Fibroblast of peridontal ligament (primary cell): ENCODE measurements around the gene NAPA.

Source experiments
- DNase-seq: peaks from one replicate; pipeline ENCODE4 v3.0.0-alpha.2; 2010; ENCODE audit errors: extremely low read depth

The NAPA gene

GRCh38 chr19:47458672-47459071, 56.2 kb downstream of the NAPA start:
- no peak for DNase-seq

GRCh38 chr19:47456721-47457474, 58.0 kb downstream of the NAPA start:
- DNase-seq, result no peak

GRCh38 chr19:47450478-47450877, 64.4 kb downstream of the NAPA start:
- no peak for DNase-seq

- no peak for DNase-seq
These were observed 66.5 kb downstream of the NAPA start for GRCh38 chr19:47448360-47448727.

GRCh38 chr19:47447470-47448359, 67.1 kb downstream of the NAPA start:
- no peak for DNase-seq

GRCh38 chr19:47446534-47447469, 68.1 kb downstream of the NAPA start:
- DNase-seq, result no peak

GRCh38 chr19:47445937-47446402, 68.9 kb downstream of the NAPA start:
- no peak for DNase-seq

- no peak for DNase-seq
These were observed 69.3 kb downstream of the NAPA start for GRCh38 chr19:47445527-47445926.

- no peak for DNase-seq
These were observed 70.5 kb downstream of the NAPA start for GRCh38 chr19:47444388-47444821.

- DNase-seq, result no peak
These were observed 71.5 kb downstream of the NAPA start for GRCh38 chr19:47443331-47443730.

- DNase-seq, result no peak
These were observed 76.1 kb downstream of the NAPA start for GRCh38 chr19:47438793-47439220.
